GM19043 (cell line): Measurements from ENCODE around the gene TMC6.
"Not testable (repeated sequence)": the region's sequence is repeated elsewhere in the genome, so short reads cannot be mapped to it uniquely, and the experiment has no call there.

ENCODE experiments used
- ATAC-seq: cut with Tn5 transposase; IDR thresholded peaks from one replicate; pipeline ENCODE4 v1.9.1; 2021; ENCODE audit warnings: low read depth; ENCODE audit not compliant: unreplicated experiment

Gene TMC6

DNA sequence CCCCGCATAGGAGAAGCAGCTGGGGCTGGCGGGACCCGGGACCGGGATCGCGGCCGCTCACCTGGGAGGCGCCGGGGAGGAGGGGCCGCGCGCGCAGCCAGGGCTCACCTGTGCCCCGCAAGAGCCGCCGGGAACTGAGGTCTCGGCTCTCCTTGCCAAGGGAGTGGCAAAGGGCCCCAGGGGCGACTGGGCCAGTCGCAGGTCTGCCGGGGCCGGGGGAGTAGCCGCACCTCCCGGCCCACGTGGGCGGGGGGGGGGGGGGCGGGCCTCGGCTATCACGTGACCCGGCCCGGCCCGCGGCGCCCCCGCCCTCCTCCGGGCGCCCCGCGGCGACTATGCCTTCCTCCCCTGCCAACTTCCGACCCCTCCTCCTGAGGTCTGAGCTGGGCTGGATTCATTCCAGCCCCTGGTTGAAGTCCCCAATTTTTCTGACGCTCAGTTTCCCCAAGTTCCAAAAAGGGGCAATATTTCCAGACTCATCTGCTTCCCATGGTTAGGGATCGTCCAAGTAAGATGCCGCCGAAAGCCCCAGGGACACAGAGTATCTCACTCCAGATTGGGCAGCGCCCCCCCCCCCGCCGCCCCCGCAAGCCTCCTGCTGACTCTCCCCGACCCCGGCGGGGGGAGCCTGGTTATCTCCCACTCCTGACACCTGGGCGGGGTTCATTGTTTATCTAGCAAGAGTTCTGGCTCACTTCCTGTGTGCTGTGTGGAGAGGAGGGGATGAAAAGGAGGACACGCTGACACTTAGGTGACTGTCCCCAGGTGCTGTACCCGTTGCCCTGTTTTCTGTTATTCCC lies at the start of gene TMC6:
TSS of gene TMC6 (minus strand) at position 205 of the 800 bp plus-strand sequence. CDS start 1,923 bp downstream, outside the sequence.
- ATAC-seq = no peak

DNA sequence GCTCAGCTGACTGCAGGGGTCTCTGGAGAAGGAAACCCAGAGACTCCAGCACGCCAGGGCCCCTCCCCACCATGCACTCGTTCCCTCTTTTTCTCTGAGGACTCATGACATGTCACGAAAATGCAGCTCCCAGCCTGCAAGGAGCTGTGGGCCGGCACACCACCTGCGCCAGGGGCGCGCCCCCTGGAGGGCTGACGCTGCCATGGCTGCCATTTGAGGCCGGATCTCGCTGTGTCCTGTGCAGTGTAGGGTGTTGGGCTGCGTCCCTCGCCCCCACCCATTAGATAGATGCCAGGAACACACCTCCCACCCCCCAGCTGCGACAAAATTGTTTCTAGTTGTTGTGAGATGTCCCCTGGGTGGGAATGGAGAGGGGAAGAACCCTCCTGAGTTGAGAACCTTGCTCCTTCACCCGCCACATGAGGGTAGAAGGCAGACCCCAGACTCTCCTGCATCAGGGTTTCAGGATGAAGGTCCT lies 48.0 kb upstream of the TMC6 start:
- no peak for ATAC-seq

GRCh38 chr17:78175643-78175981 lies 47.1 kb upstream of the TMC6 start:
- no peak for ATAC-seq

DNA sequence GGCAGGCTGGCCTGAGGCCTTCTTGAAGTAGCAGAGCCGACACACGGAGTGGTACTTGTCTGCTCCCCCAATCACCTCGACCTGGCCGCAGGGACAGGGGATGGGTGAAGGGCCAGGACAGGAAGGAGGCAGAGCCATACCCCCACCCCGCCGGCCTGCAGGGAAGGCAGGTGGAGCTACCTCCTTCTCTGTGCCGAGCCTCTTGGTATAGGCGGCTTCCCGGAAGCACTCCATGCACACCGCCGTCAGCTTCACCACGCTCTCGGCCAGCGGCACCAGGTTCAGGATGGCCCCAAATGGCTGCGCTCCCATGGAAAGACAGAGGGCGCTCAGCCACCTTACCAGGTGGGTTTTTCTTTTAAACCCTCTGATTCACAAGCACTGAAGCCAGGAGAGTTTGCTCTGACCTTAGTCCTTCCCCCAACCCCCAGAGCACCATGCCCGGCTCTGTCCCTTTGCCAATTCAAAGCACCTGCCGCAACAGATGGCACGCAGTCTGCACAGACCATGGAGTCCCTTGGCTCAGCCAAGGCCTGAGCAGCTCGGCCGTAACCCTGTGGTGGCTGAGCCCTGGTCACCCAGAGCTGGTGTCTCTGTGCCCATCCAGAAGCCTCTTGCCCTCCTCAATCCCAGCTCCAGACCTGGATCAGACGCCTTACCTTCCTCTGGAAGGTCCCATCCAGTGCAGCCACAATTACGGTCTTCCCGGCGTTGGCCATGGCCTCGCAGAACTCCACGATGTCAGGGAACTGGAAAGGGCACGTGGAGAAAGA lies 46.5 kb upstream of the TMC6 start:
- no peak for ATAC-seq

DNA sequence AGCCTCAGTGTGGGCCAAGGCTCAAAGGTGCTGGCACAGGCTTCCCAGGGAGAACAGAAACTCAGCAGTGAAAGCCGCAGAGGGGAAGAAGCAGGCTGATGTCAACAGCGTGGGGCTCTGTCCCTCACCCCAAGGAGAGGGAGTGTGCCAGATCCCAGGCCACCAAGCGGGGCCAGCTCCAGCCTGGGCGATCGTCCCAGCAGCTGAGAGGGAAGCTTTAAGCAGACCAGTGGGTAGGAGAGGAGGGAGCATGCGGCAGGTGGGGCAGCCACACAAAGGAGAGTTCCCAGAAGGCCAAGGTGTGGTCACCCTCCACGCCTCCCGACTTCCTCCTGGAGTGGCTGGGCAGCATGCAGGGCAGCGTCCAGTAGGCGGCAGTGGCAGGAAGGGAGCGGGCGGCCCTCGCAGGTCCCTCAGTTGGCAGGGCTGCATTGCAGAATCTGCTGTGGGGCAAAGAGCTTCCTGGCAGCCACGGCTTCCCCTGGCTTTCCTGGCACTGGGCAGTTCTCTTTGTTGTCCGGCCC lies 45.9 kb upstream of the TMC6 start:
- ATAC-seq = no peak

GRCh38 chr17:78173097-78173715 lies 44.7 kb upstream of the TMC6 start:
- ATAC-seq = no peak

- ATAC-seq = no peak
Measured at GRCh38 chr17:78172249-78173051, 43.9 kb upstream of the TMC6 start.

GRCh38 chr17:78171591-78172248 lies 43.2 kb upstream of the TMC6 start:
- ATAC-seq = not testable (repeated sequence)

DNA sequence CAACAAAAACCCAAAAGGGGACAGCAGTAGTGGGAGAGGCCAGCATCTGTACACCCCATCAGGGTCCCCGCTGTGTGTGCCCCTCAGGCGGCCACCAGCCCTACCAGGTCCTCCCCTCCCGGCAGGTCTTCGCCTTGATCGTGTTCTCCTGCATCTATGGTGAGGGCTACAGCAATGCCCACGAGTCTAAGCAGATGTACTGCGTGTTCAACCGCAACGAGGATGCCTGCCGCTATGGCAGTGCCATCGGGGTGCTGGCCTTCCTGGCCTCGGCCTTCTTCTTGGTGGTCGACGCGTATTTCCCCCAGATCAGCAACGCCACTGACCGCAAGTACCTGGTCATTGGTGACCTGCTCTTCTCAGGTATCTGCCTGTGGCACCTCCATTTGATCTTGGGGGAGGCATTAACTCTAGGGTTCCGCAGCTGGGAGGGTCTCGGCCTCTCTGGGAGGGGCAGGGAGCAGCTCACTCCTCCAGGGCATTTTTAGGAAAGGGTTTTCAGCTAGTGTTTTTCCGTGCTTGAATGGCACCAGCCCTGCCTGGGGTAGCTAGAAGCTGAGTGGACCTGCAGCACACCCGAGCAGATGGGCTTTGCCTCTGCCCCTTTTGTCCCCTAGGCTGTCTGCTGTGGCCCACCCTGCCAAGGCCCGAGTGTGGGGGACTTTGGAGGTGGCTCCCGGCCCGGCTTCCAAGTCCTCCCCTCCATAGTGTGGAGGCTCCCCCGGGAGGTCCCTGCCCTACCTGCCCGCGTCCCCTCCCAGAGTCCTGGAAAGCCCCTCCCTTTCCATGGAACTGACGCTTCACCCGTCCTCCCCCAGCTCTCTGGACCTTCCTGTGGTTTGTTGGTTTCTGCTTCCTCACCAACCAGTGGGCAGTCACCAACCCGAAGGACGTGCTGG lies 42.4 kb upstream of the TMC6 start:
- no peak for ATAC-seq

GRCh38 chr17:78168903-78169793 lies 40.6 kb upstream of the TMC6 start:
- peak; percentile 20 for ATAC-seq

DNA sequence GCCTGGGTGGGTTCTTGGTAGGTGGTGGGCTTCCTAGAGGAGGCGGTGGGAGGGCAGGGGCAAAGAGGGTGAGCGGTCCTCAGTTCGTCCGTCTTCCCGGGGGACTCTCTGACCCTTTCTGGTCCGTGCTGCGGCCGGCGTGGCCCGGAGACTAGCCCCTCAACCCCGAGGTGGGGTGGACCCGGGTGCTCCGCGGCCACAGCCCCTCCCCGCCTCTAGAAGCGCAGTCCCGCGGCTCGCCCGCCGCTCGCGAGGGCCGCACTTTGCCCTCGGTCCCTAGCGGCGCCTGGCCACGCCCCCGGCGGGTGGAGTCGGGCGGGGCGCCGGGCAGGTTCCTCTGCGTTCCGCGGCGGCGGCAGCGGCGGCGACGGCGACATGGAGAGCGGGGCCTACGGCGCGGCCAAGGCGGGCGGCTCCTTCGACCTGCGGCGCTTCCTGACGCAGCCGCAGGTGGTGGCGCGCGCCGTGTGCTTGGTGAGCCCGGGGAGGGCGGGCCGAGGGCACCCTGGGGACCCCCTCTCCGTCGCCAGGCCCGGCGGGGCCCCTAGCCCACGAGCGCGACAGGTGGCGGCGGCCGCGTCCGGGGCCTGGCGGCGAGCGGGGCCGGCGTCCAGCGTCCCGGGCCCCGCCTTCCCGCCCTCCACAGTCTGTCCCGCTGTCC lies 39.8 kb upstream of the TMC6 start, which contains the start of gene SYNGR2:
TSS of gene SYNGR2 (plus strand) at position 340 of the 661 bp plus-strand sequence. CDS start at position 376, 36 bp downstream.
- ATAC-seq = peak; percentile 56

DNA sequence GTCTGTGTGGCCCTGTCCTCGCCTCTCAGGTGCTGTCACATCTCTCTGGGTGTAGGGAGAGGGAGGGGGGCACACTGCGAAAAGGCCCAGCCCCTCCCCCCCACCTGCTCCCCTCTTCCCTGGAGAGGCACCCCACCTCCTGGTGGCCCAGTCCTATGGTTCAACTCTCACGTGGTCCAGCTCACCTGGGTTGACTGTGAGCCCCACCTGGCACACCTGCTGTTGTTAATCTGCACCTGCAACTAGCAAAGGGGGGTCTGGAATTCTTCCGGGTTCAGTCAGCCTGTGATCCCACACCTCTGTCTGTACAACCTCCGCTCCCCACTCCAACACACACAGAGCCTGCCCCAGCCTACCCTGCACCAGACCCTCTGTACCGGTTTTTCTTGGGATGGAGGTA lies 37.9 kb upstream of the TMC6 start:
- no peak for ATAC-seq

- no peak for ATAC-seq
Measured at GRCh38 chr17:78164748-78165607, 36.4 kb upstream of the TMC6 start.

DNA sequence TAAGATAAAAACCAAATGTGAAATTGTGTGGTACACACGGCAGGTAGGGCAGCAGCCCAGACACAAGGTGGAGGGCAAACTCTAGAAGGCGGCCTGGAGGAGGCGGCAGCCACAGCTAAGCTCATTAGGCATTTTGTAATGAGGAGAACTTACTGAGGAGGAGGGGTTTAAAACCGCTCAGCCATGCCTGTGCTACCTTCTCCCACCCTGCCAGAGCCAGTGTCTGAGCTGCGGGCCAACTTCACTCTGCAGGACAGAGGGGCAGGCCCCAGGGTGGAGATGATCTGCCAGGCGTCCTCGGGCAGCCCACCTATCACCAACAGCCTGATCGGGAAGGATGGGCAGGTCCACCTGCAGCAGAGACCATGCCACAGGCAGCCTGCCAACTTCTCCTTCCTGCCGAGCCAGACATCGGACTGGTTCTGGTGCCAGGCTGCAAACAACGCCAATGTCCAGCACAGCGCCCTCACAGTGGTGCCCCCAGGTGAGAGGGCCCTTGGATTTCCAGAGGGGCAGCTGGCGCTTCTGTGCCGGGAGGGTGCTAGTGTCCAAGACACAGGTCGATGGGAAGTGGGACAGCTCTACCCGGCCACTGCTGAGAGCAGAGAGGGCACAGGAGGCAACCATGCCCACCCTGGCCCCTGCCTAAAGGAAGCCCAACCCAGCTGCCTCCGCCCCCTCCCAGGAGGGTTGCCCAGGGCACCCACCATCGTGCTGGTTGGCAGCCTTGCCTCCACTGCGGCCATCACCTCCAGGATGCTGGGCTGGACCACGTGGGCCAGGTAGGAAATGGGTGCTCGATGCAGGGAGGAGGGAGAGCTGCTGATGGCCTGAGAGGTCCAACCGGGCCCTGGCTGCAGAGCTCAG lies 35.6 kb upstream of the TMC6 start:
- no peak for ATAC-seq

GRCh38 chr17:78159575-78160158 lies 31.1 kb upstream of the TMC6 start:
- ATAC-seq = no peak
